Glutamatergic neuron (in vitro differentiated cells): Measurements from ENCODE around the gene LBHD1. TPM values are rescaled to one million over a fixed set of nuclear protein-coding genes. Genes with fewer than 3 reads are reported as not detected.
"Not testable (repeated sequence)": the region's sequence is repeated elsewhere in the genome, so short reads cannot be mapped to it uniquely, and the experiment has no call there.

Experiments
- DNase-seq: peaks from one replicate; pipeline ENCODE4 v3.0.0; 2022
- H3K27ac Mint-ChIP-seq: one replicate; pipeline ENCODE4 v1.8.0; 2020; ENCODE audit warnings: mild to moderate bottlenecking, mixed read lengths, inconsistent platforms; ENCODE audit not compliant: unreplicated experiment
- H3K27me3 Mint-ChIP-seq: one replicate; pipeline ENCODE4 v1.8.0; 2020; ENCODE audit warnings: mild to moderate bottlenecking, moderate library complexity, mixed read lengths, inconsistent platforms; ENCODE audit not compliant: unreplicated experiment
- H3K36me3 Mint-ChIP-seq: one replicate; pipeline ENCODE4 v1.8.0; 2020; ENCODE audit warnings: mild to moderate bottlenecking, mixed read lengths, inconsistent platforms; ENCODE audit not compliant: unreplicated experiment
- H3K4me1 Mint-ChIP-seq: one replicate; pipeline ENCODE4 v1.8.0; 2020; ENCODE audit warnings: mild to moderate bottlenecking, low read depth, mixed read lengths, inconsistent platforms; ENCODE audit not compliant: unreplicated experiment
- H3K4me3 Mint-ChIP-seq: one replicate; pipeline ENCODE4 v1.8.0; 2020; ENCODE audit warnings: mild to moderate bottlenecking, mixed read lengths, inconsistent platforms; ENCODE audit not compliant: unreplicated experiment
- H3K9me3 Mint-ChIP-seq: one replicate; pipeline ENCODE4 v1.8.0; 2020; ENCODE audit warnings: mild to moderate bottlenecking, moderate library complexity, mixed read lengths, inconsistent platforms; ENCODE audit not compliant: unreplicated experiment
- CTCF ChIP-seq: fragments of 200-600 bp; sonication (generic); IDR thresholded peaks from one replicate; pipeline ENCODE4 v1.5.0; 2021; ENCODE audit not compliant: partially characterized antibody, unreplicated experiment
- total RNA-seq: library from RNA; stranded (reverse); fragmentation: NEBNext Ultra II Directional; extraction: Animal tissue kit (Norgen Biotek cat#: 25700); gene quantifications from one replicate; pipeline ENCODE4 v1.2.1, GENCODE V29; 2021; ENCODE audit not compliant: unreplicated experiment

Gene LBHD1
- total RNA-seq, 1 donor from 2014 or later: 4.6 TPM

DNA sequence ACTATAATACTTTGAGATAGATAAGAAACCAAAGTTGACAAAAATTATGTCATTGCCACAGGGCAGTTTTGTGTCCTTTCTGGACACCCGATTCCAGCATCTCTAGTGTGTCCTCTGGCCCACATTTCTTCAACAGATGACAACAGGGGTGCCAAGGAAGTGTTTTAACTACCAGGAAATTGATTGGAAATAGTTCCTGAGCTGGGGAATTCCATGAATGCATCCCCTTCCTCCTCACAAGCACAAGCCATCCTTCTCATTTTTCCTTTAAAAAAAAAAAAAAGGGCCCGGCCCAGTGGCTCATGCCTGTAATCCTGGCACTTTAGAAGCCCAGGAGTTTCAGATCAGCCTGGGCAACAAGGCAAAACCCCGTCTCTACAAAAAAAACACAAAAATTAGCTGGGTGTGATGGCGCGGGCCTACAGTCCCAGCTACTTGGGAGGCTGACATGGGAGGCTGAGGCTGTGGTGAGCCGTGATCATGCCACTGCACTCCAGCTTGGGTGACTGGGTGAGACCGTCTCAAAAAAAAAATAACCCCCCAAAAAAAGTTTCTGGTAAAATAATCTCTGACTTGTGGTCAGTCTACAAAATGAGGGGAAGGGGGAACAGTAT lies 49.5 kb downstream of the LBHD1 start:
- Mint-ChIP-seq H3K4me1 (peaks cover 6% of the 10 kb centered on the region), H3K27me3 (peaks cover 10% of the 10 kb centered on the region), H3K4me3 (peak overlapping the region; percentile 83), H3K36me3 (peaks cover 5% of the 10 kb centered on the region), H3K9me3 (peaks cover 14% of the 10 kb centered on the region), H3K27ac (peak overlapping the region; percentile 82)
- no peak for TF ChIP-seq CTCF
- no peak for DNase-seq

- peak; percentile 98 for DNase-seq
- peaks cover 14% of the 10 kb centered on the region for H3K9me3 Mint-ChIP-seq
- peaks cover 10% of the 10 kb centered on the region for H3K27me3 Mint-ChIP-seq
- peaks cover 5% of the 10 kb centered on the region for H3K36me3 Mint-ChIP-seq
- TF ChIP-seq CTCF: no peak
- H3K4me1 Mint-ChIP-seq: peaks cover 6% of the 10 kb centered on the region
- H3K4me3 Mint-ChIP-seq: peak within 1 kb of the TSS; percentile 99
- peak within 1 kb of the TSS; percentile 96 for H3K27ac Mint-ChIP-seq
Observed at GRCh38 chr11:62621567-62622470, 50.2 kb downstream of the LBHD1 start, which contains the start of gene B3GAT3. Gene B3GAT3, minus strand, starts transcription at chr11:62621986. Its CDS starts 39 bp downstream, at chr11:62621947.

- Mint-ChIP-seq H3K36me3 (peaks cover 5% of the 10 kb centered on the region), H3K4me3 (peak overlapping the region; percentile 99)
- no peak for TF ChIP-seq CTCF
Observed at GRCh38 chr11:62621027-62621566, 51.0 kb downstream of the LBHD1 start.

DNA sequence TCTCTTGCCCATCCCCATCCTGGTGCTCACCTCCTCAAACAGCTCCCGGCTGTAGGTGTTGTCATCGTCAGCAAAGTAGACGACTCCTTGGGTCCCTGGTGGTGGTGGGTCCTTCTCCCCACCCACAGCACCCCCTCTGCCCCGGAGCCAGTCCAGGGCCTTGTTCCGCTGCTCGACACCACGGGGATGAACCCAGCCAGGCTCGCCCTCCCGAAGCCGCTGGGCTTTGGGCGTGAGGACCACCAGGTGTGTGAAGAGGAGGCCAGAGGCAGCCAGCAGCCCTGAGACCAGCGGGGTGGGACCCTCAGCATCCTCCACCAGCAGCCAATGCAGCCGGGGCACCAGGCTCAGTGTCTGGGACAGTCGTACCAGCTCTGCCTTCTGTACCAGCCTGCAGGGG lies 55.1 kb downstream of the LBHD1 start:
- not testable (repeated sequence) for DNase-seq, H3K9me3 Mint-ChIP-seq, H3K27ac Mint-ChIP-seq, H3K36me3 Mint-ChIP-seq, H3K4me1 Mint-ChIP-seq, H3K4me3 Mint-ChIP-seq
- peaks cover 12% of the 10 kb centered on the region for H3K27me3 Mint-ChIP-seq

More at GRCh38 chr11:62621027-62621566, 51.0 kb downstream of the LBHD1 start:
- Mint-ChIP-seq H3K27ac (peak overlapping the region; percentile 96), H3K27me3 (peaks cover 10% of the 10 kb centered on the region), H3K4me1 (peaks cover 6% of the 10 kb centered on the region), H3K9me3 (peaks cover 14% of the 10 kb centered on the region)
- no peak for DNase-seq

- Mint-ChIP-seq H3K27ac (no peak overlapping the region), H3K4me3 (no peak overlapping the region), H3K36me3 (no peaks in the 10 kb centered on the region), H3K27me3 (peaks cover 8% of the 10 kb centered on the region), H3K4me1 (peaks cover 4% of the 10 kb centered on the region), H3K9me3 (peaks cover 3% of the 10 kb centered on the region)
- no peak for TF ChIP-seq CTCF
- DNase-seq: no peak
Observed at GRCh38 chr11:62615521-62615920, 56.5 kb downstream of the LBHD1 start.
